CD4-positive, alpha-beta T cell (primary cell): ENCODE measurements around the gene ENO4. TPM values are rescaled to one million over a fixed set of nuclear protein-coding genes. Genes with fewer than 3 reads are reported as not detected.

ENCODE experiments used
- ATAC-seq: fragments of 200-7000 bp; cut with Tn5 transposase; one replicate; pipeline ENCODE4 v1.10.0; 2022; ENCODE audit warnings: mild to moderate bottlenecking; ENCODE audit not compliant: poor library complexity
- CTCF ChIA-PET: fragments of 350-600 bp; sonication (Branson Sonifier 250); formaldehyde crosslinking; loops from one replicate; lab custom pipeline; 2021; ENCODE audit warnings: antibody characterized with exemption, inconsistent platforms; lab: Charles Lee
- POLR2A ChIA-PET: fragments of 350-600 bp; sonication (Branson Sonifier 250); formaldehyde crosslinking; loops from one replicate; lab custom pipeline; 2021; ENCODE audit warnings: antibody characterized with exemption, inconsistent platforms; lab: Charles Lee
- DNase-seq, 14 experiments: peaks; one replicate each; pipeline ENCODE4 v3.0.0-alpha.2; 2013 to 2020; ENCODE audit warnings: mixed read lengths in 2 of 14
- H3K27ac ChIP-seq, 2 donors: one replicate each; pipeline versions ENCODE4 v1.5.1 to v1.7.0; 2013; ENCODE audit warnings: low read length in 2 of 2, low read depth in 1 of 2, mild to moderate bottlenecking in 1 of 2
- H3K27me3 ChIP-seq, 2 experiments: 1 replicate in 1 of 2; 2 replicates in 1 of 2; pipeline versions ENCODE4 v1.6.1 to v1.7.0; 2013; ENCODE audit warnings: low read length in 2 of 2, control low read depth in 1 of 2, mild to moderate bottlenecking in 1 of 2, moderate library complexity in 1 of 2; ENCODE audit not compliant: insufficient read depth in 2 of 2, control insufficient read depth in 1 of 2
- H3K36me3 ChIP-seq: one replicate; pipeline ENCODE4 v1.6.1; 2013; ENCODE audit warnings: low read length, control low read depth; ENCODE audit not compliant: insufficient read depth
- H3K4me1 ChIP-seq: one replicate; pipeline ENCODE4 v1.6.1; 2013; ENCODE audit warnings: low read length, control low read depth; ENCODE audit not compliant: insufficient read depth
- H3K4me3 ChIP-seq: one replicate; pipeline ENCODE4 v1.5.1; 2013; ENCODE audit warnings: mild to moderate bottlenecking, low read length, moderate library complexity
- H3K9me3 ChIP-seq, 2 experiments: 1 replicate in 1 of 2; 2 replicates in 1 of 2; pipeline versions ENCODE4 v1.6.1 to v1.7.0; 2013; ENCODE audit warnings: low read length in 2 of 2, mild to moderate bottlenecking in 2 of 2, control low read depth in 1 of 2, moderate library complexity in 1 of 2; ENCODE audit not compliant: control insufficient read depth in 1 of 2, insufficient read depth in 1 of 2
- H3K27ac Mint-ChIP-seq: one replicate; pipeline ENCODE4 v1.8.0; 2020; ENCODE audit warnings: mixed read lengths
- H3K27me3 Mint-ChIP-seq: one replicate; pipeline ENCODE4 v1.8.0; 2021; ENCODE audit warnings: mixed read lengths
- H3K36me3 Mint-ChIP-seq: one replicate; pipeline ENCODE4 v1.8.0; 2021; ENCODE audit warnings: low read depth, mixed read lengths
- H3K4me1 Mint-ChIP-seq: one replicate; pipeline ENCODE4 v1.8.0; 2021; ENCODE audit warnings: low read depth, mixed read lengths
- H3K4me3 Mint-ChIP-seq: one replicate; pipeline ENCODE4 v1.8.0; 2020; ENCODE audit warnings: mild to moderate bottlenecking, mixed read lengths
- H3K9me3 Mint-ChIP-seq: one replicate; pipeline ENCODE4 v1.8.0; 2020; ENCODE audit warnings: mixed read lengths
- CTCF ChIP-seq: fragments of 200-600 bp; IDR thresholded peaks from one replicate; pipeline ENCODE4 v1.8.0; 2022; ENCODE audit warnings: antibody characterized with exemption, mild to moderate bottlenecking
- intact Hi-C, 2 experiments: fragments of 100-400 bp; cut with DNase I in 1 of 2; cut with micrococcal nuclease in 1 of 2; formaldehyde crosslinking; loops; one replicate each; pipeline versions ENCODE4 v1.15.1 to v1.9.0; 2023 to 2025; cut with DNase I, micrococcal nuclease
- total RNA-seq, 174 experiments: library from RNA in 2 of 174; stranded (reverse) in 2 of 174; gene quantifications; one replicate each; pipeline ENCODE4 v1.2.3 and lab custom pipeline; 2021 to 2026

Gene ENO4
- total RNA-seq, 2 experiments from 2014 or later = not detected

DNA sequence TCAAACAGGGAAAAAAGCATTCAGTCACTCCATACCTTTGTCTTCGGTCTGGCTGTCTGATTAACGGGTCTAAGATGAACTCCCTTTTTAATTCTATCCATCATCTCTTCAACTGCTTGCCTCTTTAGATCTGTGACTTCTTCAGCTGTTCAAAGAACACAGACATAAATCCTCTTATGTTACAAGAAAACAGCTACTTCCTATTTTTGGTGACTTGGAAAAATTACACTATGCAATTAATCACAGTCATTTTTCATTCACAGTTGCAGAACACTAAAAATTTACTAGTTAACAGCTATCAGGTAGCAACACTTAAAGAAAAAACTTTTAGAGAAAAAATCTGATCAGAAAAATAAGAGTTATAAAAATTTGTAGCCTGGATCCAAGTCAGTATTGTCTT is 66.0 kb downstream of the ENO4 start:
- Mint-ChIP-seq H3K9me3 (no peaks in the 10 kb centered on the region), H3K27me3 (no peaks in the 10 kb centered on the region), H3K4me3 (no peak overlapping the region), H3K36me3 (no peaks in the 10 kb centered on the region), H3K27ac (no peak overlapping the region), H3K4me1 (no peaks in the 10 kb centered on the region)
- no peak for ATAC-seq
- no peak for DNase-seq
- Histone ChIP-seq H3K27ac (no peak overlapping the region), H3K4me1 (no peaks in the 10 kb centered on the region), H3K27me3 (no peaks in the 10 kb centered on the region), H3K9me3 (no peaks in the 10 kb centered on the region), H3K4me3 (no peak overlapping the region), H3K36me3 (no peaks in the 10 kb centered on the region)
- POLR2A ChIA-PET = no interaction called here
- no peak for TF ChIP-seq CTCF
- CTCF ChIA-PET = no interaction called here
- intact Hi-C loops = no loop called here

GRCh38 chr10:116917481-116917880 is 68.2 kb downstream of the ENO4 start:
- Mint-ChIP-seq H3K9me3 (no peaks in the 10 kb centered on the region), H3K36me3 (no peaks in the 10 kb centered on the region), H3K27ac (no peak overlapping the region), H3K4me1 (no peaks in the 10 kb centered on the region), H3K4me3 (no peak overlapping the region), H3K27me3 (peaks cover 5% of the 10 kb centered on the region)
- POLR2A ChIA-PET = no interaction called here
- no peak for TF ChIP-seq CTCF
- no peak overlapping the region for H3K27ac ChIP-seq
- no peaks in the 10 kb centered on the region for H3K36me3 ChIP-seq
- ATAC-seq = no peak
- no peak overlapping the region for H3K4me3 ChIP-seq
- intact Hi-C loops = no loop called here
- no peak for DNase-seq
- CTCF ChIA-PET = no interaction called here
- H3K9me3 ChIP-seq = no peaks in the 10 kb centered on the region
- no peaks in the 10 kb centered on the region for H3K27me3 ChIP-seq
- H3K4me1 ChIP-seq = no peaks in the 10 kb centered on the region

- CTCF ChIA-PET = no interaction called here
- no peak overlapping the region for H3K4me3 Mint-ChIP-seq
- POLR2A ChIA-PET = no interaction called here
These were observed 69.3 kb downstream of the ENO4 start for GRCh38 chr10:116918583-116918982.

More at GRCh38 chr10:116918583-116918982, 69.3 kb downstream of the ENO4 start:
- Histone ChIP-seq H3K36me3 (no peaks in the 10 kb centered on the region), H3K9me3 (no peaks in the 10 kb centered on the region), H3K27me3 (no peaks in the 10 kb centered on the region), H3K4me3 (no peak overlapping the region), H3K27ac (no peak overlapping the region), H3K4me1 (no peaks in the 10 kb centered on the region)
- no peaks in the 10 kb centered on the region for H3K36me3 Mint-ChIP-seq
- DNase-seq = no peak
- intact Hi-C loops = no loop called here
- H3K27me3 Mint-ChIP-seq = peaks cover 5% of the 10 kb centered on the region
- no peak overlapping the region for H3K27ac Mint-ChIP-seq
- no peak for TF ChIP-seq CTCF
- no peak for ATAC-seq
- H3K4me1 Mint-ChIP-seq = no peaks in the 10 kb centered on the region
- no peaks in the 10 kb centered on the region for H3K9me3 Mint-ChIP-seq
